NCI-H460 (cell line): Measurements from ENCODE around the gene ACVR1C. TPM values are rescaled to one million over a fixed set of nuclear protein-coding genes. Genes with fewer than 3 reads are reported as not detected.
"Not testable (repeated sequence)": the region's sequence is repeated elsewhere in the genome, so short reads cannot be mapped to it uniquely, and the experiment has no call there.

Source experiments
- DNase-seq: peaks from one replicate; pipeline ENCODE4 v3.0.0-alpha.2; 2016; ENCODE audit warnings: low read depth; ENCODE audit errors: extremely low read depth
- total RNA-seq: library from RNA; depleted of rRNA; stranded (reverse); fragments of >200 nt; shearing (Covaris generic); gene quantifications from 2 replicates; pipeline ENCODE4 v1.2.3, GENCODE V29; 2014

ACVR1C gene
- total RNA-seq, 1 experiment from 2014 or later = 3.6 TPM

DNA sequence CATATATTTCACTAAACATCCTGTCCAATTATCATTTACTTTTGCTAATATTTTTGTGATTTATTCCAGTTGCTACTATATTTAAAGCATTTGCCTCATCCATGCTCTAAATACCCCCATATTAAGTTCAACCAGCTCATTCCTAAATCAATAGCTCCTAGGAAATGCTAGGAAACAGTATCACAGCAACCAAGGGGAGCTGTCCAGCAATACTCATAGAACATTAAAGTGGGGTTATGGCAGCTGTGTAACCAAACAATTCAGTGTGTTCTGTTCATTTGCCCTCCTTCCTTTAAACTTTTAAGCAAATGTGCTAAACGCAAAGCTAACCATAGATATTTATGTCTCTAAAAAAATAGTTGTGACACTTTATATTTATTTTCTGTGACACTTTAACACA, 41.1 kb downstream of the ACVR1C start:
- no peak for DNase-seq

DNA sequence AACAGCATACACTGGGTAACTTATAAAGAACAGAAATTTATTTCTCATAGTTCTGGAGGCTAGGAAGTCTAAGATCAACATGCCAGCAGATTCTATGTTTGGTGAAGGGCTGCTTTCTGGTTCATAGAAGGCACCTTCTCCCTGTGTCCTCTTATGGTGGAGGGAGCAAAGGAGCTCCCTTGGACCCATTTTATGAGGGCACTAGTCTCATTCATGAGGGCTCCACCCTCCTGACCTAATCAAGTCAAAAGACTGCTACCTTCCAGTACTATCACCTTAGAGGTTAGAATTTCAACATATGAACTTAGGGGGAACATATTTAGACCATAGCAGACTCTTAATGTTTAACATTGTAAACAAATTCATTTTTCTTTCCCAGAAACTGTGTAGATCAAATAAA, 54.5 kb downstream of the ACVR1C start:
- no peak for DNase-seq

DNA sequence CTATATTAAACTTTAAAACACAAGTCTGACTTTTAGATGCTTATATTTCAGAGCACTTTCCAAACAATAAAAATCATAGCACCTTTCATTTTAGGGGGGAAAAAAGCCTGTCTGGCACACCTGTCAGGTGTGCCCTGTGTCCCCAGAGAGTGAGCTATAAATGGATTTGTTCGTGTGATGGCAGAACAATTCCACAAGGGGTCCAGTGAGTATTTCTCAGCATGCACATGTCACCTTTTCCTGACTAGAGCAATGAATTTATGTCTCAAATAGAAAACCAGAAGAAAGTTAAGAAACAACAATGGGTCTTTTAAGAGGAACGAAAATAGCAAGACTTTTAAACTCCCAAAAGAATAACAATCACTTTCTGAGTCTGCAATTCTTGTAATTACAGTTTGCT, 55.9 kb downstream of the ACVR1C start:
- no peak for DNase-seq

DNA sequence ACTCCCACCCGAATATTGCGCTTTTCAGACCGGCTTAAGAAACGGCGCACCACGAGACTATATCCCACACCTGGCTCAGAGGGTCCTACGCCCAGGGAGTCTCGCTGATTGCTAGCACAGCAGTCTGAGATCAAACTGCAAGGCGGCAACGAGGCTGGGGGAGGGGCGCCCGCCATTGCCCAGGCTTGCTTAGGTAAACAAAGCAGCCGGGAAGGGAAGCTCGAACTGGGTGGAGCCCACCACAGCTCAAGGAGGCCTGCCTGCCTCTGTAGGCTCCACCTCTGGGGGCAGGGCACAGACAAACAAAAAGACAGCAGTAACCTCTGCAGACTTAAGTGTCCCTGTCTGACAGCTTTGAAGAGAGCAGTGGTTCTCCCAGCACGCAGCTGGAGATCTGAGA, 62.0 kb downstream of the ACVR1C start:
- not testable (repeated sequence) for DNase-seq

GRCh38 chr2:157566113-157566512, 62.6 kb downstream of the ACVR1C start:
- DNase-seq = not testable (repeated sequence)

DNA sequence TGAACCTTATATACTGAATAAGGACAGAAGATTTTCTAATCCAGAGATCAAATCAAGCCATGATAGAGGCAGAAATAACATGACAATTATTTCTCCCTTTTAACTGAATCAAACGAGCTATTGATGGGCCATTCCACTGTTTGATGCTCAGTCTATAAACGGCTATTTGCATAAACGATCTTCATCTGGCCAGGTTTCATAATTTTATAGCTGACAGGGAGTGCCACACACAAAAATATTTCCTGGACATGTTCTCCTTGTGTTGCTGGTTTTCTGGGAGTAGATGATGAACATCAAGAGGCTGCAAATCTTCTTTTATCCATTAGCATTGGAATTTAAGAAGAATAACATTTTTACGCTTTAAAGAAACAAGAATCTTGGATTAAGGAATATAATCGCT, 63.1 kb downstream of the ACVR1C start:
- no peak for DNase-seq

- no peak for DNase-seq
These were observed 68.8 kb downstream of the ACVR1C start for GRCh38 chr2:157559890-157560289.

DNA sequence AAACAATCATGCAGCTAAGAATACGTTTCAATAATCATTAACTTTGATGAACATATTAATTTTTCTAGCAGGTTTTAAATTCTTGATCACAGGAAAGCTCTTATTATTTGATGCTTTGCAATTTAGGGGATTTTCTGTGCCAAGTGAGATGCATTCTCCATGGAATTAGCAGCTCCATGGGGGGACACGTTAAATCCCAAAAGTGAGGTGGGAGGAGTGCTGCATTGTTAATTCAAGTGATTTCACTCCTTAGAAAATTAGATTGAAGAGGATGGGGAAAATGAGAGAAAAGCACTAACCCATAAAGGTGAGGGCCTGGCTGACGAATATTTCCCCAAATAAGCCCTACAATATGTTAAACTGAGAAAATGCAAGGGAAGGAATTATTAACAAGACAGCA, 69.2 kb downstream of the ACVR1C start:
- DNase-seq = no peak

GRCh38 chr2:157559061-157559460, 69.6 kb downstream of the ACVR1C start:
- DNase-seq = no peak

DNA sequence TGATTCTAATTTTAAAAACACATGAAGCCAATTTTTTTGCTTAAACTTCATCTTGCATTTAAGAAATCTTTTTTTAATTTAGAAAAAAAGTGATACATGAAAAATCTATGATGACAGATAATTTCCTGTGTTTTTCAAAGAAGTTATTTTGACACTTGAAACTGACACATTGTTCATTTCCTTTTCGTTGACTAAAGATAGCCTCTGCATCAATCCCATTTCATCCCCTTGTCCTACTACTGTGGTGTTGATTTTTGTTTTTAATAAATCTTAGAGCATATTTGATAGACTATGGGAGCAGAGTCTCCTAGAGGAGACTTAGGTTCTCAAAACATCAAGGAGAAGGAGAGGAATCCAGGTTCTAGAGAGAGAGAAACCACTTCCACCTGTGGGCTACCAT, 70.9 kb downstream of the ACVR1C start:
- DNase-seq = no peak

DNA sequence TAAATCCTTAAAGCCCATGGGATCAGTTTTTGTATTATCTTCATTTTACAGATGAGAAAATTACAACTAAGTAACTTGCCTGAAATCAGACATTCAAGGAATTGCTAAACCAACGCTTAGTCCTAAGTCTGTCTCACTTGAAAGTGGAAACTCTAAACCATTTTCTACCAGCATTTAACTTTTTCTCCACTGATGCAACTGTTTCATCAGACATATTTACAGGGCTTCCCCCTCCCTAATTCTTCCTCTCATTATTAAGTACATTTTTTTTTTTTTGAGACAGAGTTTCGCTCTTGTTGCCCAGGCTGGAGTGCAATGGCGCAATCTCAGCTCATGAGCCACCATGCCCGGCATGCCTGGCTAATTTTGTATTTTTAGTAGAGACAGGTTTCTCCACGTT, 88.6 kb downstream of the ACVR1C start:
- no peak for DNase-seq

- DNase-seq = no peak
These were observed 90.6 kb downstream of the ACVR1C start for GRCh38 chr2:157538064-157538463.

DNA sequence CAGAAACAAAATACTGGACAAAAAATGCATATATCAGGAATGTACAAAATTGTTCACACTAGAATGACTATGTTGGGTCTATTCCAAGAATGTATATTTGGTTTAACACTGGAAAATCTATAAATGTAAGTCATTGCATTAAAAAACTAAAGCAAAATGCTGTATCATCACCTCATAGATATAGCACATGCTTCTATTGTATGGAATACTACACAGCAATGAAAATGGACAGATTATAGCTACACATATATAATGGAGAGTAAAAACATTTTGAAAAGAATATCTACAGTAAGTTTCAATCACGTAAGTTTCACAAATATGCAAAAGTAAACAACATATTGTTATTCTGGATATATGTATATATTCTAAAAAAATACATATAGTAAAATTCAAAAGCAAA, 91.8 kb downstream of the ACVR1C start:
- no peak for DNase-seq

- no peak for DNase-seq
These were observed 99.5 kb downstream of the ACVR1C start for GRCh38 chr2:157528963-157529751.

DNA sequence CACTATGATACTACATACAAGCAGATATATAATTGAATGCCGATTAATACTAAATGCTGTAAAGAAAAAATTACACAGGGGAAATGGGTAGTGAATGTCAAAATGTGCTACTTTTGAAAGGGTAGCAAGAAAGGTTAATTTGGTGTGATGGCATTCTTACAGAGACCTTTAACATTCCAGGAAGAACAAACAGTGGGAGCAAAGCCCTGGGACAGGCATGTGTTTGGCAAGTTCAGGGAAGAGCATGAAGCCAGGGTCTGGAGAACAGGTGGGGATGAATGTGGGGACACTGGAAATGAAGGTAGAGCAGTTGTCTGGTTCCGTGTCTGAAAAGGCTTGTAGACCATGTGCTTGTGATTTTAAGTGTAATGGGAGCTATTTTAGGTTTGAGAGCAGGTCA, 102.6 kb downstream of the ACVR1C start:
- no peak for DNase-seq

- no peak for DNase-seq
These were observed 105.1 kb downstream of the ACVR1C start for GRCh38 chr2:157523270-157524247.

GRCh38 chr2:157514966-157515365, 113.7 kb downstream of the ACVR1C start:
- not testable (repeated sequence) for DNase-seq

GRCh38 chr2:157509744-157510143, 118.9 kb downstream of the ACVR1C start:
- DNase-seq = no peak

DNA sequence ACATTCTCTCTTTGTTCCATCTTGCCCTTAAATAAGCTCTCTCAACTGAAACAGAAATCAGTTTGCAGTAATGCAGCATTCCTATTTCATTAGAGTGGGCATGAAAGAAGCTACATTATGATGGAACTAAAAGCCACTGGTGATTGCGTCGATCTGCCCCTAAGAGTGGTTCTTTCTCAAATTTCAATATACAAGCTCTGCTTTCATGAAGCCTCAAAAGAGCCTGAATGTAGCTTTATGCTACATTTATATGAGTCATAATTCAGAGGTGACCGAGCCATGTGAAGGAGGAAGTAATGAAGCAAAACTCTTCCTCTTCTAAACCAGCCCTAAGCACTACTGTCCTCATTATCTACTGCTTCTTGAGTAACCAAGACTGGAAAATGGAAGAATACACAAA, 120.0 kb downstream of the ACVR1C start:
- DNase-seq = no peak

DNA sequence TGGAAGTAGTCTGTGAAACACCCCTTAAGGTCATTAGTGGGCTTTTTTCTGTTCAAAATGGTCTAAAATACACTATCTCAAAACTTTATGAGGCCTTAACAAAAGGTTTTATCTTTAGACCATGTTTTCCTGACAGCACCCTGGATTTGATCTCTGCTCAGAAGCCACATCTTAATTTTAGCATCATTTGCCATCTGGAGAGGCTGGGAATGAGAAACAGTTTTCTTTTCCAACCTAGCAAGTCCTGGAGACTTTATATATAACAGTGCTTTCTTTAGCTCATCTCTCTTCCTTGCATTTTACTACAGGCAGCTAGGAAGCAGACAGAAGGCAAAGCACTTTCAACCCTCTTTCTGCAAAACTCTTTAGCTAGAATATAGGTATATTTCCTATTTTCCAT, 122.1 kb downstream of the ACVR1C start:
- no peak for DNase-seq

- DNase-seq = no peak
These were observed 124.0 kb downstream of the ACVR1C start for GRCh38 chr2:157504623-157505022.

DNA sequence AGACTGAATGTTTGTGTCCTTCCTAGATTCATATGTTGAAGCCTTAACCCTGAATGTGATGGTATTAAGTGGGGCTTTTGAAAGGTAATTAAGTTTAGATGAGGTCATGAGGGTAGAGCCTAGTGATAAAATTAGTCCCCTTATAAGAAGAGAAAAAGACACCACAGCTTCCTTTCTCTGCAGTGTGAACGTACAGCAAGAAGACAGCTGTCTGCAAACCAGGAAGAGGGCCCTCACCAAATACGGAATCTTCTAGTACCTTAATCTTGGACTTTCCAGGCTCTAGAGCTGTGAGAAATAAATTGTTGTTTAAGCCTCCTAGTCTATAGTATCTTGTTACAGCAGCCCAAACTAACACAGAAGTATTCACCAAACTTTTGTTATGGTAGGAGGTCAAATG, 127.6 kb downstream of the ACVR1C start:
- no peak for DNase-seq
